Spinal cord (tissue), 10 donors: ENCODE results near the gene RABGAP1. TPM values are rescaled to one million over a fixed set of nuclear protein-coding genes. Genes with fewer than 3 reads are reported as not detected.

Experiments used
- DNase-seq, 6 donors: peaks; one replicate each; pipeline versions ENCODE4 v3.0.0 to v3.0.0-alpha.2; 2013 to 2015; ENCODE audit warnings: low spot score in 6 of 6, low read depth in 4 of 6
- H3K27ac ChIP-seq: one replicate; pipeline ENCODE4 v1.5.1; 2013; ENCODE audit warnings: low read depth, low read length, control low read depth
- H3K27me3 ChIP-seq: one replicate; pipeline ENCODE4 v1.6.1; 2013; ENCODE audit warnings: low read length; ENCODE audit not compliant: control insufficient read depth, insufficient read depth
- H3K36me3 ChIP-seq: one replicate; pipeline ENCODE4 v1.6.1; 2013; ENCODE audit warnings: low read length; ENCODE audit not compliant: control insufficient read depth, insufficient read depth
- H3K4me1 ChIP-seq: one replicate; pipeline ENCODE4 v1.6.1; 2013; ENCODE audit warnings: low read length; ENCODE audit not compliant: control insufficient read depth, insufficient read depth
- H3K4me3 ChIP-seq: one replicate; pipeline ENCODE4 v1.5.1; 2013; ENCODE audit warnings: low read depth, low read length, control low read depth
- H3K9me3 ChIP-seq: one replicate; pipeline ENCODE4 v1.6.1; 2013; ENCODE audit warnings: low read length; ENCODE audit not compliant: control insufficient read depth, insufficient read depth
- WGBS: methylation state at CpG from one replicate; pipeline ENCODE4 v1.1.5; 2013; ENCODE audit warnings: missing lambda C conversion rate; ENCODE audit not compliant: insufficient coverage; 5-methylcytosine and 5-hydroxymethylcytosine counted together
- polyA plus RNA-seq, 2 donors: library from polyadenylated mRNA; unstranded; fragments of 120-200 nt; gene quantifications; one replicate each; pipeline ENCODE4 v1.2.1, GENCODE V29; 2013; ENCODE audit not compliant: insufficient read length in 2 of 2
- total RNA-seq, 2 donors: library from RNA; depleted of rRNA in 1 of 2; stranded (reverse); fragments of 120-200 nt in 1 of 2; fragments of >200 nt in 1 of 2; gene quantifications; one replicate each; pipeline versions ENCODE4 v1.2.3 to v1.2.4, GENCODE V29; 2013 to 2014
- donor health status: healthy.

The RABGAP1 gene
- total and polyA plus RNA-seq, 4 donors: 60.2 to 104 (median 68.1) TPM

DNA sequence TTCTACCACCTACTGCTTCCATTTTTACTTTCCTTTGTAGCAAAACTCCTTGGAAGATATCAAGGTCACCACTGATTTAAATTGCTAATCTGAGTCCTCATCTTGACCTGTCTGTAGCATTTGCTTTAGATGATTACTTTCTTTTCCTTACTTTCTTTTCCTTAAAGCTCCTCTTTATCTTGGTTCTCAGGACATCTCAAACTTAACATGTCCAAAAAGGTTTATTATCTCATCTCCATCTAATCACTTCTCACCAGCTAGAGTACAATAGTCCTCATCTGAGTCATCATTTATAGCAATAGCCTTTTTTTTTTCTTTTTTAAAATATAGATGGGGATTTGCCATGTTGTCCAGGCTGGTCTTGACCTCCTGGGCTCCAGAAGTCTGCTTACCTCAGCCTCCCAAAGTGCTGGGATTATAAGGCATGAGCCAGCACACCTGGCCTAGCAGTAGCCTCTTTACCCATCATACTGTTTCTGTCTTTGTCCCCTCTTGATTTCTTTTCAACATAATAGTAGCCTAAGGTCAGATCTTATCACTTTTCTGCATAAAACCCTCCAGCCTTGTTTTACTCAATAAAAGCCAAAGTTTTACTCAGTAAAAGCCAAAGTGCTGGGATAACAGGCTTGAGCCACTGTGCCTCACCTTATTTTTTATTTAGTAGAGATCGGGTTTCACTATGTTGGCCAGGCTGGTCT is 59.7 kb downstream of the RABGAP1 start:
- H3K4me3 ChIP-seq: no peak overlapping the region
- H3K27me3 ChIP-seq: no peaks in the 10 kb centered on the region
- H3K36me3 ChIP-seq: peaks cover 13% of the 10 kb centered on the region
- H3K27ac ChIP-seq: no peak overlapping the region
- DNase-seq: no peak
- H3K9me3 ChIP-seq: no peaks in the 10 kb centered on the region
- no peaks in the 10 kb centered on the region for H3K4me1 ChIP-seq
- WGBS: 100% methylated on average over 1 of the region's 1 CpG

DNA sequence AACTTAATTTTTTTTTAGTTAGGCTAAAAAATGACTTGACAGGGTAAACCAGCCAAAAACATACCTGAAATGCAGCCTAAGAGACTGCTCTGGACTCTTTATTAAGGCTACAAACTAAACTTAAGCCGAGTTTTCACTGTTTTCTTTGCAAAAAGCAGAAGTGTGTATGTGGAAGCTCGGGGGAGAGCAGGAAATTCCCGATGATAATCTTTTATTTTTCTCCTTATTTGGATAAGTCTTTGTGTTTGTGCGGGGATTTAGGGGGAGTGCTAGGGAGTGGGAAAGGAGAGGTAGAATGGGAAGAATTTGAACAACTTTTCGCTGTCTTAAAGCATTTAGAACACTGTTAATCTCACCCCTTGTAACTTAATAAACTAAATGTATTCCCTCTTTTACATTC is 61.9 kb downstream of the RABGAP1 start:
- no peak overlapping the region for H3K4me3 ChIP-seq
- H3K27ac ChIP-seq: no peak overlapping the region
- H3K36me3 ChIP-seq: peaks cover 13% of the 10 kb centered on the region
- H3K27me3 ChIP-seq: no peaks in the 10 kb centered on the region
- DNase-seq: no peak
- no peaks in the 10 kb centered on the region for H3K4me1 ChIP-seq
- no peaks in the 10 kb centered on the region for H3K9me3 ChIP-seq
- WGBS: 89% methylated on average over 3 of the region's 5 CpGs

DNA sequence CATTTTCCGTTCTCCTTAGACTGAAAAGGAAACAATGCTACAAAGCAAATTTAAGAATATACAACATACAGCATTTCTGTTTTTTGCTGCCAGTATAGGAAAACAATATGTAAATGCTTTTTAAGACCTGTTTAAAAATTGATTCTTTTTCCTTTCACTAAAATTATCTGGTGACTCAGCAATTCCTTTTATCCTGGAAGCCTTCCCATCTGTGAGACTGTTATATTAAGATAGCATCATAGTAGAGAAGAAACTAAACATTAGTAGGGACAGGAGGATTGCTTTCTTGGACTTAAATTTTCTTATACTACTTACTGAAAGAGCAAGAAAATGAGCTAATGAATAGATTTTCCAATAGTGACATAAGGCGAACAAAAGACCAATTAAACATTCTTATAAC is 62.6 kb downstream of the RABGAP1 start:
- peak in 1 of 6 donors; percentile 39 for DNase-seq
- no peaks in the 10 kb centered on the region for H3K4me1 ChIP-seq
- no peak overlapping the region for H3K4me3 ChIP-seq
- no peaks in the 10 kb centered on the region for H3K9me3 ChIP-seq
- H3K36me3 ChIP-seq: peaks cover 13% of the 10 kb centered on the region
- no peaks in the 10 kb centered on the region for H3K27me3 ChIP-seq
- WGBS: no CpG with 5 or more reads among the region's 2 CpGs
- H3K27ac ChIP-seq: no peak overlapping the region

DNA sequence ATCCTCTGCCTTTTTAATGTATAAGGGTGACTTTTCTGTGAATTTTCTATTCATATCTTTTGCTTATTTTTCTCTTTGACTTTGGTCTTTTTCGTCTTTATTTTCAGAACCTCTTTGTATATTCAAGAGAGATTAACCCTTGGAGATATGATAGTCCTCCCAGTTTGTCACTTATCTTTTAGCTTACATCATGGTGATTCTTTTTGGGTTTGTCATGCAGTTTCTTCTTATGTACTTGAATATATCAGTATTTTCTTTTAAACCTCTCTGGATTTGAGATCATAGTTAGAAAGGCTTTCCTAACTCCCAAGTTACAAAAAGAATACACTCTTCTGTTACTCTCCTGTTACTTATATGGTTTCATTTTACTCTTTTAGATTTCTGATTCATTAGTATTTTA is 65.1 kb downstream of the RABGAP1 start:
- Histone ChIP-seq H3K27me3 (no peaks in the 10 kb centered on the region), H3K4me3 (no peak overlapping the region), H3K4me1 (no peaks in the 10 kb centered on the region), H3K27ac (no peak overlapping the region), H3K9me3 (no peaks in the 10 kb centered on the region), H3K36me3 (peaks cover 4% of the 10 kb centered on the region)
- no peak for DNase-seq
- WGBS: no CpG with 5 or more reads among the region's 1 CpG

DNA sequence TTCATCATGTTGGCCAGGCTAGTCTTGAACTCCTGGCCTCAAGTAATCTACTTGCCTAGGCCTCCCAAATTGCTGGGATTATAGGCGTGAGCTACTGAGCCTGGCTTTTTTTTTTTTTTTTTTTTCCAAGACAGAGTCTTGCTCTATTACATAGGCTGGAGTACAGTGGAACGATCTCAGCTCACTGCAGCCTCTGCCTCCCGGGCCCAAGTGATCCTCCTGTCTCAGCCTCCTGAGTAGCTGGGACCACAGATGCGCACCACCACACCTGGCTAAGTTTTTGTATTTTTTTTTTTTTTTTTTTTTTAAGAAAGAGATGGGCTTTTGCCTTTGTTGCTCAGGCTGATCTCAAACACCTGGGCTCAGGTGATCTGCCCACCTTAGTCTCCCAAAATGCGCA is 66.4 kb downstream of the RABGAP1 start:
- Histone ChIP-seq H3K36me3 (peaks cover 8% of the 10 kb centered on the region), H3K9me3 (no peaks in the 10 kb centered on the region), H3K4me3 (no peak overlapping the region), H3K27me3 (no peaks in the 10 kb centered on the region), H3K4me1 (no peaks in the 10 kb centered on the region), H3K27ac (no peak overlapping the region)
- no peak for DNase-seq
- 100% methylated on average over 1 of the region's 5 CpGs for WGBS

DNA sequence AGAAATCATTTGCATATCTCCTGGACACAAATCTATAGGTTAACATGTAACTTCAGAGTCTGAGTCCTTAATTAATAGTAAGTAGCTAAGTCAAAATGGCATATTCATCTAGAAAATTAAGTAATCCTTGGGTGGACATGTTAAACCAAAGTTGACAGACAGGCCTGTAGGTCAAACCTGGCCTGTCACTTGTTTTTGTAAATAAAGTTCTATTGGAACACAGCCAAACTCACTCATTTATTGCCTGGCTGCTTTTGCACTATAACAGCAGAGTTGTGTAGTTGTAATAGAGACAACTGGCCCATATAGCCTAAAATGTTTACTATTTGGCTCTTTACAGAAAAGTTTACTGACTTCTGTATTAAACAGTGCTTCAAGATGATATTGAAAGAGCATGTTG is 68.1 kb downstream of the RABGAP1 start:
- H3K4me3 ChIP-seq: no peak overlapping the region
- H3K27ac ChIP-seq: no peak overlapping the region
- no peaks in the 10 kb centered on the region for H3K9me3 ChIP-seq
- H3K4me1 ChIP-seq: no peaks in the 10 kb centered on the region
- H3K27me3 ChIP-seq: no peaks in the 10 kb centered on the region
- H3K36me3 ChIP-seq: peaks cover 11% of the 10 kb centered on the region
- no peak for DNase-seq

DNA sequence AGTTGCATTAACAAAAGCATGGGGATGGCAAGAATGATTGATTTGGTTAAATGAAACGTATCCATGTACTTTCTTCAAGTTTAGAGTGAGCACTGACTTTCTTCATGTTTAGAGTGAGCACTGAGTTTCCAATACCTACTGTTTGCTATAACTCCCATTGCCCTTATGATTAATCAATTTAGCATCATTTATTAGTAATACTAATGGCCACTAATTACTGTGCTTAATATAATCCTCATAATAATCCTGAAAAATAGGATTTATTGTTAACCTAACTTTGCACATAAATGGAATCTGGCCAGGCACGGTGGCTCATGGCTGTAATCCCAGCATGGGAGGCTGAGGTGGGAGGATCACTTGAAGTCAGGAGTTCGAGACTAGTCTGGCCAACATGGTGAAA is 70.6 kb downstream of the RABGAP1 start:
- no peak overlapping the region for H3K27ac ChIP-seq
- WGBS: no CpG with 5 or more reads among the region's 3 CpGs

DNA sequence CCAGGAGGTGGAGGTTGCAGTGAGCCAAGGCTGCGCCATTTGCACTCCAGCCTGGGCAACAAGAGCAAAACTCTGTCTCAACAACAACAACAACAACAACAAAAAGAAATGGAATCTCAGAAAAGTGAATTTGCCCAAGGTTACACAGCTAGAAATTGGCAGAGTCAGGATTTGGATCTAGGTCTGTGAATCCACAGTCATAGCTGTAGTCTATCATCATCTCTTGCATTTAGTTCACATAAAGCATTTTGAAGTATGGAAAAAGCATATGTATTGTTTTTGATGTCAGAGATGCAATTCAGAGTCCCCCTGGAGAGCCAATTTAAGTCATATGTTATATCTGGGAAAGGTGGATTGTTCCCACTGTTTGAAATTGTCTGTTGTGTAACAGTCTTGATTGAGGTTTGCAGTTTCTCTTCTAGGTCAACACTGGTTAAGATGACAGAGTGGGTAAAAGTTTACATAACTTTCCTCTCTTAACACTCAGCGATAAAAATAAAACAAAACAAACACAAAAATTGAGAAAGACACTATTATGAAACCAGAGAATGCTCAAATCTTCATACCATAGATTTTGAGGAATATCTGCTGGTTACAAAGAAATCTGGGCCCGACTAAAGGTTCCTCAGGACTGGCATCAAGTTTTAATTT is 71.2 kb downstream of the RABGAP1 start:
- no peak for DNase-seq
- no peaks in the 10 kb centered on the region for H3K9me3 ChIP-seq
- H3K27me3 ChIP-seq: no peaks in the 10 kb centered on the region
- 100% methylated on average over 1 of the region's 3 CpGs for WGBS
- no peak overlapping the region for H3K4me3 ChIP-seq
- H3K4me1 ChIP-seq: no peaks in the 10 kb centered on the region
- no peak overlapping the region for H3K27ac ChIP-seq
- peaks cover 7% of the 10 kb centered on the region for H3K36me3 ChIP-seq

More for the DNA sequence above, 70.6 kb downstream of the RABGAP1 start:
- no peaks in the 10 kb centered on the region for H3K4me1 ChIP-seq
- no peak overlapping the region for H3K4me3 ChIP-seq
- H3K27me3 ChIP-seq: no peaks in the 10 kb centered on the region
- no peaks in the 10 kb centered on the region for H3K9me3 ChIP-seq
- no peak for DNase-seq
- peaks cover 7% of the 10 kb centered on the region for H3K36me3 ChIP-seq

DNA sequence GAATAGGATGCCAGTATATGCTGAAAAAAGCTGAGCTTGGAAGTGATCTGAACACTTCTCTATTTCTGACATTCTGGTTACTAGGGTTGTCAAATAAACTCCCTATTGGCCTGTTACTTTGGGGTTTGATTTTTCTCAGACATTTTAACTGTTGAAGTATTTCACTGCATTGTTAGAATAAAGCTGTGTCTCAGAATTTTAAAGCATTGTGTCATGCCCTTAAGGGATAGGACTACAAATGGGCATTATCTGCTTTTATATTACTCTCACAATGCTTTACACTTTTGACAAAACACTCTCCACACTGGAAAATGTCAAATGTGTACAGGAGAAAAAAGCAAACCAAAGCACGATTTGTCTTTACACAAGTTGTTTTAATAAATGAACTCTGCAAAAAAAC is 75.8 kb downstream of the RABGAP1 start:
- H3K27ac ChIP-seq: no peak overlapping the region
- DNase-seq: no peak
- peaks cover 16% of the 10 kb centered on the region for H3K36me3 ChIP-seq

DNA sequence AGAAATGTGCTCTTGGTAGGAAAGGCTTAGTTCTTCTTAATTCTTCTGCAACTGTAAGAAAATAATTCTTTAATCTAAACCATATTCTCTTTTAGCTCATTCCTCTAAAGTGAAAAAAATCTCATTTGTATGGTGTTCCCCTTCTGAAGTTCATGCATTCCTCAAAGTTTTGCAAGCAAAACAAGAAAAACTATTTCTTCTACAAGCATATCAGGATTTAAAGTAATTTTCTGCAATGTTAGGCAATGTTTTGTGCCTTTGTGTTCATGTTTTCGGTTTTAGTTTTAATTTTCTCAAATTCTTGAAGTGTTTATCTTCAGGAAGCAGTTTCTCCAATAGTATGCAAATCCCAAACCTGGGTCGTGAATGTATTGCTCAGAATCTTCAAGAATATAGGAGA is 80.0 kb downstream of the RABGAP1 start:
- H3K9me3 ChIP-seq: no peaks in the 10 kb centered on the region
- H3K27me3 ChIP-seq: no peaks in the 10 kb centered on the region
- H3K36me3 ChIP-seq: peaks cover 14% of the 10 kb centered on the region
- no peak overlapping the region for H3K27ac ChIP-seq
- DNase-seq: no peak
- no CpG with 5 or more reads among the region's 2 CpGs for WGBS
- no peaks in the 10 kb centered on the region for H3K4me1 ChIP-seq
- H3K4me3 ChIP-seq: no peak overlapping the region

More for the DNA sequence above, 75.8 kb downstream of the RABGAP1 start:
- H3K4me3 ChIP-seq: no peak overlapping the region
- no peaks in the 10 kb centered on the region for H3K27me3 ChIP-seq
- no peaks in the 10 kb centered on the region for H3K4me1 ChIP-seq
- no CpG with 5 or more reads among the region's 1 CpG for WGBS
- H3K9me3 ChIP-seq: no peaks in the 10 kb centered on the region
